HFF-Myc (cell line): ENCODE measurements around the gene GSTM2.

Source experiments
- DNase-seq: peaks from one replicate; pipeline ENCODE4 v3.0.0-alpha.2; 2011; ENCODE audit warnings: low read depth; ENCODE audit errors: extremely low read depth
- H3K4me3 ChIP-seq: replicated peaks from 2 replicates; pipeline ENCODE4 v1.5.1; 2011; ENCODE audit warnings: low read depth, mild to moderate bottlenecking, control low read depth, low read length
- CTCF ChIP-seq: IDR thresholded peaks from 2 replicates; pipeline ENCODE4 v1.5.1; 2012; ENCODE audit warnings: mild to moderate bottlenecking, low read depth, low read length, control low read depth; ENCODE audit errors: missing control alignments

The GSTM2 gene

GRCh38 chr1:109722908-109723691 is 55.2 kb downstream of the GSTM2 start:
- no peak overlapping the region for H3K4me3 ChIP-seq
- TF ChIP-seq CTCF = no peak
- DNase-seq = no peak
